ENCODE results near the gene ITPRIPL1.

- TF ChIP-seq CTCF (IDR thresholded peaks at IDR 0.05) (no peak), RAD21 (IDR thresholded peaks at IDR 0.05; ENCODE audit: low read length) (no peak), RXRA (IDR thresholded peaks at IDR 0.05; ENCODE audit: borderline replicate concordance, low read depth) (0 out of 2 replicates have a peak, but pooled peaks have one; percentile 29), USF1 (IDR thresholded peaks at IDR 0.05; ENCODE audit: borderline replicate concordance, low read depth) (no peak)
Measured at GRCh38 chr2:96330407-96330806, 5.3 kb downstream of the ITPRIPL1 start.
